Esophagus muscularis mucosa (tissue), 4 donors: ENCODE results near the gene IL15. TPM values are rescaled to one million over a fixed set of nuclear protein-coding genes. Genes with fewer than 3 reads are reported as not detected.

ENCODE experiments used
- DNase-seq: peaks from one replicate; pipeline ENCODE4 v3.0.0-alpha.2; 2017; ENCODE audit errors: extremely low spot score
- H3K27ac ChIP-seq, 4 donors: fragments of 200-600 bp; sonication (generic); replicated peaks in 1 of 4; 1 replicate in 3 of 4; 2 replicates in 1 of 4; pipeline ENCODE4 v1.5.1; 2016 to 2019; ENCODE audit warnings: mild to moderate bottlenecking in 1 of 4
- H3K27me3 ChIP-seq, 4 donors: fragments of 200-600 bp; sonication (generic); one replicate each; pipeline versions ENCODE4 v1.5.1 to v1.6.0; 2016 to 2019
- H3K36me3 ChIP-seq, 4 donors: fragments of 200-600 bp; sonication (generic); one replicate each; pipeline ENCODE4 v1.5.1; 2016 to 2019
- H3K4me1 ChIP-seq, 4 donors: fragments of 200-600 bp; sonication (generic); one replicate each; pipeline ENCODE4 v1.5.1; 2016 to 2019
- H3K4me3 ChIP-seq, 4 donors: fragments of 200-600 bp; sonication (generic); 1 replicate in 2 of 4; 2 replicates in 2 of 4; pipeline ENCODE4 v1.5.1; 2016 to 2019; ENCODE audit warnings: mild to moderate bottlenecking in 4 of 4, moderate library complexity in 1 of 4
- H3K9me3 ChIP-seq, 4 donors: fragments of 200-600 bp; sonication (generic); 1 replicate in 3 of 4; 2 replicates in 1 of 4; pipeline ENCODE4 v1.5.1; 2016 to 2019
- EP300 ChIP-seq: sonication (generic); formaldehyde crosslinking; IDR thresholded peaks from one replicate; pipeline ENCODE4 v1.6.1; 2017; ENCODE audit warnings: antibody characterized with exemption
- POLR2A ChIP-seq: fragments of 450-650 bp; IDR thresholded peaks from one replicate; pipeline ENCODE4 v1.6.1; 2017; ENCODE audit warnings: antibody characterized with exemption, moderate library complexity, mild to moderate bottlenecking, low read depth
- POLR2AphosphoS5 ChIP-seq, 2 donors: sonication (generic); formaldehyde crosslinking; IDR thresholded peaks; one replicate each; pipeline ENCODE4 v1.6.1; 2017; ENCODE audit warnings: antibody characterized with exemption in 2 of 2
- WGBS: methylation state at CpG from one replicate; pipeline ENCODE4 v1.1.5; 2018; 5-methylcytosine and 5-hydroxymethylcytosine counted together
- intact Hi-C: fragments of 100-400 bp; cut with DNase I; formaldehyde crosslinking; loops from one replicate; pipeline ENCODE4 v1.15.1; 2023
- total RNA-seq, 4 donors: library from RNA; depleted of rRNA; stranded (reverse); fragments of >200 nt; gene quantifications; one replicate each; pipeline versions ENCODE4 v1.1.0 to v1.2.1, GENCODE V29; 2016
- TF ChIP-seq, protein P1 (sequence below), 3 experiments: fragments of 200-600 bp in 2 of 3; fragments of 450-650 bp in 1 of 3; sonication (generic) in 2 of 3; IDR thresholded peaks; one replicate each; pipeline ENCODE4 v1.5.1; 2017 to 2019; ENCODE audit warnings: antibody characterized with exemption in 3 of 3, mild to moderate bottlenecking in 2 of 3, moderate library complexity in 1 of 3

Gene IL15
- total RNA-seq, 4 donors from 2014 or later: 3.0 to 5.0 (median 3.7) TPM

- no peak overlapping the region for H3K4me3 ChIP-seq
- no peak for TF ChIP-seq POLR2AphosphoS5 (IDR thresholded peaks at IDR 0.05)
- TF ChIP-seq, protein P1, sequence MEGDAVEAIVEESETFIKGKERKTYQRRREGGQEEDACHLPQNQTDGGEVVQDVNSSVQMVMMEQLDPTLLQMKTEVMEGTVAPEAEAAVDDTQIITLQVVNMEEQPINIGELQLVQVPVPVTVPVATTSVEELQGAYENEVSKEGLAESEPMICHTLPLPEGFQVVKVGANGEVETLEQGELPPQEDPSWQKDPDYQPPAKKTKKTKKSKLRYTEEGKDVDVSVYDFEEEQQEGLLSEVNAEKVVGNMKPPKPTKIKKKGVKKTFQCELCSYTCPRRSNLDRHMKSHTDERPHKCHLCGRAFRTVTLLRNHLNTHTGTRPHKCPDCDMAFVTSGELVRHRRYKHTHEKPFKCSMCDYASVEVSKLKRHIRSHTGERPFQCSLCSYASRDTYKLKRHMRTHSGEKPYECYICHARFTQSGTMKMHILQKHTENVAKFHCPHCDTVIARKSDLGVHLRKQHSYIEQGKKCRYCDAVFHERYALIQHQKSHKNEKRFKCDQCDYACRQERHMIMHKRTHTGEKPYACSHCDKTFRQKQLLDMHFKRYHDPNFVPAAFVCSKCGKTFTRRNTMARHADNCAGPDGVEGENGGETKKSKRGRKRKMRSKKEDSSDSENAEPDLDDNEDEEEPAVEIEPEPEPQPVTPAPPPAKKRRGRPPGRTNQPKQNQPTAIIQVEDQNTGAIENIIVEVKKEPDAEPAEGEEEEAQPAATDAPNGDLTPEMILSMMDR (IDR thresholded peaks at IDR 0.05): no peak
- TF ChIP-seq EP300: no peak
- no peak for TF ChIP-seq POLR2A
- no peaks in the 10 kb centered on the region for H3K27me3 ChIP-seq
- no peak for DNase-seq
- WGBS: 95% methylated on average over 2 of the region's 2 CpGs
- H3K27ac ChIP-seq: no peak overlapping the region
- peaks cover 0 to 19% (median 8%) of the 10 kb centered on the region in 4 donors for H3K9me3 ChIP-seq
- no peaks in the 10 kb centered on the region for H3K4me1 ChIP-seq
- H3K36me3 ChIP-seq: no peaks in the 10 kb centered on the region
- intact Hi-C loops: no loop called here
Measured at GRCh38 chr4:141703497-141703896, 67.1 kb downstream of the IL15 start.

- WGBS: 83% methylated on average over 2 of the region's 2 CpGs
- H3K27ac ChIP-seq: no peak overlapping the region
- H3K9me3 ChIP-seq: peaks cover 0 to 19% (median 8%) of the 10 kb centered on the region in 4 donors
- TF ChIP-seq EP300 (no peak), POLR2AphosphoS5 (IDR thresholded peaks at IDR 0.05) (no peak), POLR2A (no peak)
- TF ChIP-seq, protein P1 (IDR thresholded peaks at IDR 0.05): no peak
- H3K4me1 ChIP-seq: no peaks in the 10 kb centered on the region
- intact Hi-C loops: no loop called here
- H3K4me3 ChIP-seq: no peak overlapping the region
- no peaks in the 10 kb centered on the region for H3K36me3 ChIP-seq
- no peaks in the 10 kb centered on the region for H3K27me3 ChIP-seq
- DNase-seq: no peak
Measured at GRCh38 chr4:141705048-141705746, 68.8 kb downstream of the IL15 start.

- TF ChIP-seq POLR2AphosphoS5 (IDR thresholded peaks at IDR 0.05): no peak
- Histone ChIP-seq H3K4me3 (no peak overlapping the region), H3K36me3 (no peaks in the 10 kb centered on the region), H3K27ac (no peak overlapping the region), H3K4me1 (no peaks in the 10 kb centered on the region), H3K27me3 (no peaks in the 10 kb centered on the region), H3K9me3 (peaks cover 0 to 19% (median 8%) of the 10 kb centered on the region in 4 donors)
- intact Hi-C loops: no loop called here
- no peak for DNase-seq
- 80% methylated on average over 1 of the region's 1 CpG for WGBS
Measured at GRCh38 chr4:141705747-141706377, 69.5 kb downstream of the IL15 start.

- peaks cover 0 to 19% (median 8%) of the 10 kb centered on the region in 4 donors for H3K9me3 ChIP-seq
- H3K27ac ChIP-seq: no peak overlapping the region
- TF ChIP-seq EP300 (no peak), POLR2A (no peak), POLR2AphosphoS5 (IDR thresholded peaks at IDR 0.05) (no peak)
- 84% methylated on average over 3 of the region's 3 CpGs for WGBS
- H3K4me1 ChIP-seq: no peaks in the 10 kb centered on the region
- H3K36me3 ChIP-seq: no peaks in the 10 kb centered on the region
- no peaks in the 10 kb centered on the region for H3K27me3 ChIP-seq
- intact Hi-C loops: no loop called here
- no peak for DNase-seq
- H3K4me3 ChIP-seq: no peak overlapping the region
Measured at GRCh38 chr4:141706445-141706844, 70.1 kb downstream of the IL15 start.

DNA sequence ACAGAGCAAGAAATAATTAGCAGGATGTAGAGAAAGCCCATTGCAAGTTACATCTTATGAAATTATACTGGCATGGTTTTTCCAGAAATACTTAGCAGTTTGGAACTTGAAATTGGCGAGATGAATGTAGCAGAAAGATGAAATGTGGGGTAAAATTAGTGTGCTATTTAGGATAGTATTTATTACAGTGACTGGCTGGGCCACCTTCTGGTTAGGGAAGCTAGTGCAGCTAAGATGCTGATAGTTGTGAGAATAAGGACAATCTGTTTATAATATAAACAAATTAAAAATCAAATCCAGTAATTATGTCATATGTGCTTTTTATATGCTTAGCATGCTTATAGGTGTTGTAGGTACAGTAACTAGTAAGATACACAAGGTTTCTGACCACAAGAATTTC lies 74.8 kb downstream of the IL15 start:
- intact Hi-C loops: no loop called here
- WGBS: 65% methylated on average over 1 of the region's 1 CpG
- no peak for DNase-seq
- no peaks in the 10 kb centered on the region for H3K27me3 ChIP-seq
- no peak overlapping the region for H3K4me3 ChIP-seq
- TF ChIP-seq POLR2AphosphoS5 (IDR thresholded peaks at IDR 0.05): no peak
- TF ChIP-seq, protein P1 (IDR thresholded peaks at IDR 0.05): peak; percentile 28 to 56 (median 50)
- TF ChIP-seq POLR2A: no peak
- peaks cover 0 to 15% (median 7%) of the 10 kb centered on the region in 4 donors for H3K9me3 ChIP-seq
- no peak overlapping the region for H3K27ac ChIP-seq
- no peaks in the 10 kb centered on the region for H3K4me1 ChIP-seq
- no peaks in the 10 kb centered on the region for H3K36me3 ChIP-seq
